Endodermal cell (in vitro differentiated cells): ENCODE measurements around the gene PMS1. TPM values are rescaled to one million over a fixed set of nuclear protein-coding genes. Genes with fewer than 3 reads are reported as not detected.

Experiments used
- DNase-seq: peaks from one replicate; pipeline ENCODE4 v3.0.0-alpha.2; 2017
- H3K27ac ChIP-seq: 2 replicates; pipeline ENCODE4 v1.5.1; 2013; ENCODE audit warnings: mild to moderate bottlenecking, low read depth, low read length, moderate library complexity
- H3K27me3 ChIP-seq: 2 replicates; pipeline ENCODE4 v1.6.1; 2013; ENCODE audit warnings: mild to moderate bottlenecking, low read length, moderate library complexity; ENCODE audit not compliant: insufficient read depth, control insufficient read depth, poor library complexity, severe bottlenecking
- H3K36me3 ChIP-seq: 2 replicates; pipeline ENCODE4 v1.7.0; 2013; ENCODE audit warnings: mild to moderate bottlenecking, low read length, moderate library complexity; ENCODE audit not compliant: control insufficient read depth, insufficient read depth
- H3K4me1 ChIP-seq: one replicate; pipeline ENCODE4 v1.7.0; 2013; ENCODE audit warnings: low read length; ENCODE audit not compliant: control insufficient read depth, insufficient read depth
- H3K4me3 ChIP-seq: 2 replicates; pipeline ENCODE4 v1.5.1; 2013; ENCODE audit warnings: mild to moderate bottlenecking, low read length, moderate library complexity
- H3K9ac ChIP-seq: 2 replicates; pipeline ENCODE4 v1.6.1; 2013; ENCODE audit warnings: mild to moderate bottlenecking, low read length, moderate library complexity; ENCODE audit not compliant: poor library complexity, severe bottlenecking; ENCODE audit errors: extremely low read depth
- H3K9me3 ChIP-seq: 2 replicates; pipeline ENCODE4 v1.6.1; 2013; ENCODE audit warnings: mild to moderate bottlenecking, low read length, moderate library complexity; ENCODE audit not compliant: control insufficient read depth
- H3K27ac Mint-ChIP-seq: 2 replicates; pipeline ENCODE4 v1.8.0; 2020; ENCODE audit warnings: mixed read lengths
- H3K27me3 Mint-ChIP-seq: 2 replicates; pipeline ENCODE4 v1.8.0; 2021; ENCODE audit warnings: mild to moderate bottlenecking, mixed read lengths; ENCODE audit not compliant: insufficient read depth
- H3K36me3 Mint-ChIP-seq: 2 replicates; pipeline ENCODE4 v1.8.0; 2020; ENCODE audit warnings: low read depth, mixed read lengths
- H3K4me1 Mint-ChIP-seq: 2 replicates; pipeline ENCODE4 v1.8.0; 2020; ENCODE audit warnings: mixed read lengths
- H3K4me3 Mint-ChIP-seq: 2 replicates; pipeline ENCODE4 v1.8.0; 2020; ENCODE audit warnings: mild to moderate bottlenecking, moderate library complexity, mixed read lengths
- H3K9me3 Mint-ChIP-seq: 2 replicates; pipeline ENCODE4 v1.8.0; 2020; ENCODE audit warnings: mild to moderate bottlenecking, mixed read lengths
- WGBS, 2 experiments: methylation state at CpG; one replicate each; pipeline versions ENCODE4 v1.1.5 to v1.1.7; 2013; ENCODE audit warnings: missing lambda C conversion rate in 2 of 2, mixed read lengths in 1 of 2; ENCODE audit not compliant: insufficient coverage in 1 of 2, insufficient read length in 1 of 2; 5-methylcytosine and 5-hydroxymethylcytosine counted together
- total RNA-seq, 2 donors: library from RNA; stranded (reverse); fragmentation: NEBNext Ultra II Directional in 1 of 2; extraction: Animal tissue kit (Norgen Biotek cat#: 25700) in 1 of 2; gene quantifications; 2 replicates in 1 of 2; 3 replicates in 1 of 2; pipeline ENCODE4 v1.2.1, GENCODE V29; 2021
- TF ChIP-seq, protein P1 (sequence below): fragments of 200-600 bp; sonication (generic); conservative IDR thresholded peaks from 2 replicates; pipeline ENCODE4 v1.5.0; 2021; ENCODE audit warnings: antibody characterized with exemption, mild to moderate bottlenecking

The PMS1 gene
- total RNA-seq, 2 donors from 2014 or later, result 51.9 to 61.5 TPM

DNA sequence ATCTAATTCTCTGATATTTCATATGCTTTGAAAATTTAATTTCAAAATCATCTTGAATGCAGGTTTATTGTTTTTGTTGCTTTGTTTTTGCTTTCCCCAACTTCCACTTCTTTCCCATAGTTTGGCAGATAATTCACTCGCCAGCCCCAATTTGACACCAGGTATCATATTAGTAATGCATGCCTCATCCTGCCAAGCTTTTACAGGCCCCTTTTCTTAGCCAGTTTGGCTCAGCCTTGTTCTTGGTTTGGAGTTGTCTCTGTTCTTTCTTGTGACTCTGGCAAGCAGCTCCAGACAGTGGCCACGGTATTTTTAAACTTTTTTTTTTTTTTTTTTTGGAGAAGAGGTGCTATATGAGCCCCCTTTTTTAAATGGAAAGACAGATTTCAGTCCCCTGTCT, 65.3 kb downstream of the PMS1 start:
- no peak overlapping the region for H3K27ac ChIP-seq
- H3K27me3 ChIP-seq, result no peaks in the 10 kb centered on the region
- WGBS, 2 experiments, result 94% methylated on average over 2 of the region's 2 CpGs; no CpG with 5 or more reads in 1 of the 2 experiments
- H3K9me3 Mint-ChIP-seq, result no peaks in the 10 kb centered on the region
- no peak for DNase-seq
- H3K4me3 Mint-ChIP-seq, result no peak overlapping the region
- peaks cover 55% of the 10 kb centered on the region for H3K36me3 ChIP-seq
- H3K27ac Mint-ChIP-seq, result peak overlapping the region; percentile 40
- no peaks in the 10 kb centered on the region for H3K9me3 ChIP-seq
- H3K27me3 Mint-ChIP-seq, result no peaks in the 10 kb centered on the region
- TF ChIP-seq, protein P1, sequence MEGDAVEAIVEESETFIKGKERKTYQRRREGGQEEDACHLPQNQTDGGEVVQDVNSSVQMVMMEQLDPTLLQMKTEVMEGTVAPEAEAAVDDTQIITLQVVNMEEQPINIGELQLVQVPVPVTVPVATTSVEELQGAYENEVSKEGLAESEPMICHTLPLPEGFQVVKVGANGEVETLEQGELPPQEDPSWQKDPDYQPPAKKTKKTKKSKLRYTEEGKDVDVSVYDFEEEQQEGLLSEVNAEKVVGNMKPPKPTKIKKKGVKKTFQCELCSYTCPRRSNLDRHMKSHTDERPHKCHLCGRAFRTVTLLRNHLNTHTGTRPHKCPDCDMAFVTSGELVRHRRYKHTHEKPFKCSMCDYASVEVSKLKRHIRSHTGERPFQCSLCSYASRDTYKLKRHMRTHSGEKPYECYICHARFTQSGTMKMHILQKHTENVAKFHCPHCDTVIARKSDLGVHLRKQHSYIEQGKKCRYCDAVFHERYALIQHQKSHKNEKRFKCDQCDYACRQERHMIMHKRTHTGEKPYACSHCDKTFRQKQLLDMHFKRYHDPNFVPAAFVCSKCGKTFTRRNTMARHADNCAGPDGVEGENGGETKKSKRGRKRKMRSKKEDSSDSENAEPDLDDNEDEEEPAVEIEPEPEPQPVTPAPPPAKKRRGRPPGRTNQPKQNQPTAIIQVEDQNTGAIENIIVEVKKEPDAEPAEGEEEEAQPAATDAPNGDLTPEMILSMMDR, result no peak
- peaks cover 2% of the 10 kb centered on the region for H3K4me1 ChIP-seq
- H3K36me3 Mint-ChIP-seq, result peaks cover 31% of the 10 kb centered on the region
- peaks cover 18% of the 10 kb centered on the region for H3K4me1 Mint-ChIP-seq
- H3K4me3 ChIP-seq, result no peak overlapping the region
- no peak overlapping the region for H3K9ac ChIP-seq

DNA sequence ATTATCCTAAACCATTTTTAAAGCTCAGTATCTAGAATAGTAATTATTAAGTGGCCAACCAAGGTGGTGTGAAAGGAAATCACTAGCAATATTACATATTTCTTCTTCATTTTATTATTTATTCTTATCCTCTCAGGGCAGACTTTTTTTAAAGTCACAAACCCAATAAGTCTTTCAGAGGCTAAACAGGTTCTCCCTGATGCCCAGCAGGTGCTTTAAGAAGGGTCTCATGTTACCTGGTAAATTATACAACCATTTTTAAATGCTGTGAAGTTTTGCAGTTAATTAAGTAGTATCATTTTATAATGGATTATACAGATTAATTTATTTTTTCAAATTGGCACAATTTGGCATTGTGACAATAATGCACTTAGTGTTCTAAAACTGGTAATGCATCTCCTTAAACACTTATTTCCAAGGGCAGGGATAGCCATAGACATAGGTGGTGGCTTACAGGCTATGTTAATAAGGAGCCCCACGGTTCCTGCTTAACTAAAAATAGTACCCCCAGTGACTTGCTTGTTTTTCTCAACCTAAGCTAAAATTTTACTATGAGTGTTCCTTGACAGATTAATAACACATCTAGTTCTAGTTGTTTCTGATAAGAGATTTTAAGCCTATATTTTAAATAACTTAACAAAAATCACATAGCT, 67.0 kb downstream of the PMS1 start:
- Histone ChIP-seq H3K4me3 (no peak overlapping the region), H3K4me1 (peaks cover 2% of the 10 kb centered on the region), H3K27me3 (no peaks in the 10 kb centered on the region), H3K9me3 (no peaks in the 10 kb centered on the region), H3K9ac (no peak overlapping the region), H3K36me3 (peaks cover 56% of the 10 kb centered on the region), H3K27ac (no peak overlapping the region)
- H3K9me3 Mint-ChIP-seq, result no peaks in the 10 kb centered on the region
- no peak overlapping the region for H3K4me3 Mint-ChIP-seq
- TF ChIP-seq, protein P1, result no peak
- H3K27me3 Mint-ChIP-seq, result no peaks in the 10 kb centered on the region
- H3K4me1 Mint-ChIP-seq, result peaks cover 18% of the 10 kb centered on the region
- WGBS, 2 experiments, result 62 to 83% methylated on average over 1 of the region's 1 CpG
- no peak overlapping the region for H3K27ac Mint-ChIP-seq
- H3K36me3 Mint-ChIP-seq, result peaks cover 31% of the 10 kb centered on the region
- no peak for DNase-seq

DNA sequence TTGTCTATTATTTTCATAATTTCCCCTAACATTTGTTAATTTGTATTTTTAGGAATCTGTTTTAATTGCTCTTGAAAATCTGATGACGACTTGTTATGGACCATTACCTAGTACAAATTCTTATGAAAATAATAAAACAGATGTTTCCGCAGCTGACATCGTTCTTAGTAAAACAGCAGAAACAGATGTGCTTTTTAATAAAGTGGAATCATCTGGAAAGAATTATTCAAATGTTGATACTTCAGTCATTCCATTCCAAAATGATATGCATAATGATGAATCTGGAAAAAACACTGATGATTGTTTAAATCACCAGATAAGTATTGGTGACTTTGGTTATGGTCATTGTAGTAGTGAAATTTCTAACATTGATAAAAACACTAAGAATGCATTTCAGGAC, 69.9 kb downstream of the PMS1 start:
- H3K27me3 Mint-ChIP-seq, result no peaks in the 10 kb centered on the region
- Histone ChIP-seq H3K9me3 (no peaks in the 10 kb centered on the region), H3K4me3 (no peak overlapping the region), H3K9ac (no peak overlapping the region), H3K27ac (no peak overlapping the region), H3K27me3 (no peaks in the 10 kb centered on the region), H3K4me1 (peaks cover 2% of the 10 kb centered on the region), H3K36me3 (peaks cover 49% of the 10 kb centered on the region)
- H3K9me3 Mint-ChIP-seq, result no peaks in the 10 kb centered on the region
- peaks cover 18% of the 10 kb centered on the region for H3K36me3 Mint-ChIP-seq
- TF ChIP-seq, protein P1, result no peak
- H3K4me3 Mint-ChIP-seq, result no peak overlapping the region
- no peak overlapping the region for H3K27ac Mint-ChIP-seq
- no peak for DNase-seq
- peaks cover 22% of the 10 kb centered on the region for H3K4me1 Mint-ChIP-seq
- 90 to 100% methylated on average over 2 to 3 of the region's 3 CpGs for WGBS, 2 experiments
